ENCODE measurements around the gene ABCC8.

DNA sequence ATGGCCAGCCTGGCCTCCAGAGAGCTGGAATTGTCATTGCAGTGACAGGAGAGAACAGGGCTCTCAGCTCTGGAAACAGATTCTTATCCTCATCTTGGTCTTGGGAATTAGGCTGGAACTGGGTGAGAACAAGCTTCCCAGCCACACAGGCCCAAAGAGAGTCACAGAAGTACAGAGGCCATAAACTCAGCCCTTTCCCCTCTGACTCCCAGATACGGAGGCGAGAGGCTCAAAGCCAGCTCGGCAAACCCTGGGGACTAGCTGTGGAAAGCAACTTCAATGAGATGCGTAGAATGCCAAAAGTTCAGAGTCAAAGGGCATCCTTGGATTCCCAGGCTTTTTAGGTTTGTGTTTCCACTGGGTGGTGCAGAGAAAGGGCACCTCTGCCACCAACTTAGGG, 14.3 kb upstream of the ABCC8 start:
- TF ChIP-seq POLR2AphosphoS5 (IDR thresholded peaks at IDR 0.05; ENCODE audit: low read depth) (no peak), REST (IDR thresholded peaks at IDR 0.05; ENCODE audit: unreplicated experiment) (no peak), EZH2phosphoT487 (IDR thresholded peaks at IDR 0.05; ENCODE audit: unreplicated experiment) (no peak)
- TF ChIP-seq, protein P1, sequence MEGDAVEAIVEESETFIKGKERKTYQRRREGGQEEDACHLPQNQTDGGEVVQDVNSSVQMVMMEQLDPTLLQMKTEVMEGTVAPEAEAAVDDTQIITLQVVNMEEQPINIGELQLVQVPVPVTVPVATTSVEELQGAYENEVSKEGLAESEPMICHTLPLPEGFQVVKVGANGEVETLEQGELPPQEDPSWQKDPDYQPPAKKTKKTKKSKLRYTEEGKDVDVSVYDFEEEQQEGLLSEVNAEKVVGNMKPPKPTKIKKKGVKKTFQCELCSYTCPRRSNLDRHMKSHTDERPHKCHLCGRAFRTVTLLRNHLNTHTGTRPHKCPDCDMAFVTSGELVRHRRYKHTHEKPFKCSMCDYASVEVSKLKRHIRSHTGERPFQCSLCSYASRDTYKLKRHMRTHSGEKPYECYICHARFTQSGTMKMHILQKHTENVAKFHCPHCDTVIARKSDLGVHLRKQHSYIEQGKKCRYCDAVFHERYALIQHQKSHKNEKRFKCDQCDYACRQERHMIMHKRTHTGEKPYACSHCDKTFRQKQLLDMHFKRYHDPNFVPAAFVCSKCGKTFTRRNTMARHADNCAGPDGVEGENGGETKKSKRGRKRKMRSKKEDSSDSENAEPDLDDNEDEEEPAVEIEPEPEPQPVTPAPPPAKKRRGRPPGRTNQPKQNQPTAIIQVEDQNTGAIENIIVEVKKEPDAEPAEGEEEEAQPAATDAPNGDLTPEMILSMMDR (conservative IDR thresholded peaks at IDR 0.05; ENCODE audit: low read depth in 2 of 2): no peak
